Measurements from ENCODE around the gene MSH5.

The MSH5 gene

DNA sequence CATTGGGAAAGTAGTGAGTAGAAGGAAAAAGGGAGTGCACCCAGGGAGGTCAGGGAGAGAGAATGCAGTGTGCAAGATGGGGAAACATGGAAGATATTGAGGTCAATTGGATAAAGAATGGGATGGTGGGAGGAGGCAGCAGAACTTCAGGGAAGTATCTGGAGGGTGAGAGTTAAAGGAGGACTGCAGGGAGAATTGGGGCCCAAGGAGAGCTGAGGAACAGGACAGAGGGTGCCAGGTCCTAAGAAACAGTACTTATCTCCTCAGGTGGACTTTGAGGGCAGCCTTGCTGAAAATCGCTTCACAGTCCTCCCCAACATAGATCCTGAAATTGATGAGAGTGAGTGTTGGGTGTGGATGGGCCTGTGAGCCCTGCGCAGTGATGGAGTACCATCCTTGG, 18.5 kb downstream of the MSH5 start:
- no peak for DNase-seq (ENCODE audit: low spot score)
- TF ChIP-seq, protein P1, sequence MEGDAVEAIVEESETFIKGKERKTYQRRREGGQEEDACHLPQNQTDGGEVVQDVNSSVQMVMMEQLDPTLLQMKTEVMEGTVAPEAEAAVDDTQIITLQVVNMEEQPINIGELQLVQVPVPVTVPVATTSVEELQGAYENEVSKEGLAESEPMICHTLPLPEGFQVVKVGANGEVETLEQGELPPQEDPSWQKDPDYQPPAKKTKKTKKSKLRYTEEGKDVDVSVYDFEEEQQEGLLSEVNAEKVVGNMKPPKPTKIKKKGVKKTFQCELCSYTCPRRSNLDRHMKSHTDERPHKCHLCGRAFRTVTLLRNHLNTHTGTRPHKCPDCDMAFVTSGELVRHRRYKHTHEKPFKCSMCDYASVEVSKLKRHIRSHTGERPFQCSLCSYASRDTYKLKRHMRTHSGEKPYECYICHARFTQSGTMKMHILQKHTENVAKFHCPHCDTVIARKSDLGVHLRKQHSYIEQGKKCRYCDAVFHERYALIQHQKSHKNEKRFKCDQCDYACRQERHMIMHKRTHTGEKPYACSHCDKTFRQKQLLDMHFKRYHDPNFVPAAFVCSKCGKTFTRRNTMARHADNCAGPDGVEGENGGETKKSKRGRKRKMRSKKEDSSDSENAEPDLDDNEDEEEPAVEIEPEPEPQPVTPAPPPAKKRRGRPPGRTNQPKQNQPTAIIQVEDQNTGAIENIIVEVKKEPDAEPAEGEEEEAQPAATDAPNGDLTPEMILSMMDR (IDR thresholded peaks at IDR 0.05; ENCODE audit: extremely low read depth, insufficient read depth, missing control alignments) = no peak
- in situ Hi-C loops (cut with MboI; ENCODE audit: low pct_unique_long_range_greater_than_20kb, low sequenced_read_pairs, unreplicated experiment) = no loop called here

DNA sequence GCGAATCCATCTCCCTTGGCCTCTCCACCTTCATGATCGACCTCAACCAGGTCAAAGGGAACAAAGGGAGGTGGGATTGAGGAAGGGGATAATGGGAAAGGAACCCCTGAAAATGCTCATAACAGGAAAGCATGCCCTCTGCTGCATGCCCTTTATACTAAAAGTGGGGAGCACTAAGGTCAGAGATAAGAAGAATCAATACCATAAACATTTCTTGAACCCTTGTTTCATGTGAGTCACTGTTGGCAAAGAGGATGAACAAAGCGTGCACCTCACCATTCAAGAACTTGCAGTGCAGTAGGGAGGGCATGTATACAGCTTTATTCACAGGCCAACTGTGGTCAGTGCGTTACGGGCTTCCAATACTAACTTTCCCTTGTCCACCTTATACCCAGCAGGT, 21.0 kb downstream of the MSH5 start:
- TF ChIP-seq, protein P1 (IDR thresholded peaks at IDR 0.05; ENCODE audit: extremely low read depth, insufficient read depth, missing control alignments) = no peak
- no peak for DNase-seq (ENCODE audit: low spot score)
- in situ Hi-C loops (cut with MboI; ENCODE audit: low pct_unique_long_range_greater_than_20kb, low sequenced_read_pairs, unreplicated experiment) = no loop called here

DNA sequence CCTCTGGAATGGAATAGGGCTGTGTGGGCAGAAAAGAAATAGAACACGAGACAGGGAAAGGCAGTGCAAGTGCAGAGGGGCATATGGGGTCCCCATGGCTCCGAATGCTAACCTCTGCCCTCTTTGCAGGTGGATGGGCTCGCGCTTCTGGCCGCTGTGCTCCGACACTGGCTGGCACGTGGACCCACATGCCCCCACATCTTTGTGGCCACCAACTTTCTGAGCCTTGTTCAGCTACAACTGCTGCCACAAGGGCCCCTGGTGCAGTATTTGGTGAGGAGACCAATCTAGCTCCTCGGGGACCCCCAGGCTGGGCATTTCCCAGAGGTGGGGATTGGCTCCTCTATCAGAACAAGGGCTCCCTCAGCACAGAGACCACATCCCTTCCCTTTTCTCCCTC, 21.5 kb downstream of the MSH5 start:
- DNase-seq (ENCODE audit: low spot score) = no peak
- TF ChIP-seq, protein P1 (IDR thresholded peaks at IDR 0.05; ENCODE audit: extremely low read depth, insufficient read depth, missing control alignments) = no peak
- in situ Hi-C loops (cut with MboI; ENCODE audit: low pct_unique_long_range_greater_than_20kb, low sequenced_read_pairs, unreplicated experiment) = no loop called here

DNA sequence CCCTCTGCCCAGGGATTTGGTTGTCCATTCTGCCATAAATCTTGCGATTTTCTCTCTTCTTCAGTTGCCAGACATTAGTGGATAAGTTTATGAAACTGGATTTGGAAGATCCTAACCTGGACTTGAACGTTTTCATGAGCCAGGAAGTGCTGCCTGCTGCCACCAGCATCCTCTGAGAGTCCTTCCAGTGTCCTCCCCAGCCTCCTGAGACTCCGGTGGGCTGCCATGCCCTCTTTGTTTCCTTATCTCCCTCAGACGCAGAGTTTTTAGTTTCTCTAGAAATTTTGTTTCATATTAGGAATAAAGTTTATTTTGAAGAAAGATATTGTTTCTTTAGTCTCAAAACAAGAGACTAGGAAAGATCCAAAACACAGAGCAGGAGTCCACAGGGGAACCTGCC, 22.6 kb downstream of the MSH5 start, which contains the start of gene SAPCD1:
SAPCD1 (plus strand) TSS at position 301 of the 400 bp plus-strand sequence. CDS start 399 bp downstream, outside the sequence.
- DNase-seq (ENCODE audit: low spot score) = no peak
- in situ Hi-C loops (cut with MboI; ENCODE audit: low pct_unique_long_range_greater_than_20kb, low sequenced_read_pairs, unreplicated experiment) = no loop called here
- TF ChIP-seq, protein P1 (IDR thresholded peaks at IDR 0.05; ENCODE audit: extremely low read depth, insufficient read depth, missing control alignments) = no peak

DNA sequence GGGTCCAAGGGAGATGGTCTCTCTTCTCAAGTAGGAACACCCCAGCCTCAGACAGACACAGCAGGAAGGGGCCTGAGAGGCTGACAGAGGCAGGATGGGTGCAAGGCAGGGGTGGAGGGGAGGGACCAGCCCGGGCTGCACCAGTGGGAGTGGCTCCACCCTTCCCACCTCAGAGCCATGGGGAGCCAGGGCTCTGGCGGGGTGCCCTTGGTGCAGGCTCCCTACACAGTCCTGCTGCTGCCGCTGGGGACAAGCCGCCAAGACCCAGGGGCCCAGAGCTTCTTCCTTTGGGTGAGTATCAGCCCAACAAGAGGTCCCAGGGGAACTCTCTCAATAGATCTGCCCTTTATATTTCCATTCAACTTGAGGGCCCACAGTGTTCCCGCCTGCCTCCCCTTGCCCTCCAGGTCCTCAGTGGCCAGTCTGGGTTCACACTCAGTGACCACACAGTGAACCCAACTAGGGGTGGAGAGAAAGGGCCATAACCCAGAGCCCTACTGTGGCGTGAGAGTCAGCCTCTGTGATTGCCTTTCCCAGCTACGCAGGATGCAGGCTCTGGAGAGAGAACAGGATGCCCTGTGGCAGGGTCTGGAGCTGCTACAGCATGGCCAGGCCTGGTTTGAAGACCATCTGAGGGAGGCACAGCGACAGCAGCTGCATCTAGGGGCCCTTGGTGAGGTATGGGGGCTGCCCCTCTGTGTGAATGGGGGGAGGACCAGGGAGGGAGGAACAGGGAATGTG, 23.2 kb downstream of the MSH5 start:
- no peak for DNase-seq (ENCODE audit: low spot score)
- in situ Hi-C loops (cut with MboI; ENCODE audit: low pct_unique_long_range_greater_than_20kb, low sequenced_read_pairs, unreplicated experiment) = no loop called here
- TF ChIP-seq, protein P1 (IDR thresholded peaks at IDR 0.05; ENCODE audit: extremely low read depth, insufficient read depth, missing control alignments) = no peak

DNA sequence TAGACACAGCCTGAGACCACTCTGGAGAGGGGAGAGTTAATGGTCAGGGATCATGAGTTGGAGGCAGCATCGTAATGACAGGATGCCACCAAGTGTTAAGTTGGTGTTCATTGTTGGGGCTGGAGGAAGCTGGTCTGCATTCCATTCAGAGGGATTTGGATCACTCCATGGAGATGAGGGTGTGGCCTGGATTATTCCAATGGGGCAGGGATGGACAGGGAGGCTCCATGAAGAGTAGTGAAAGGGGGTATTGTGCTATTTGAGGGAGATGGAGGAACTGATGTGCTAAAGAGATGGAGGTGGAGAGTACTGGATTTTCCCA, 23.8 kb downstream of the MSH5 start:
- in situ Hi-C loops (cut with MboI; ENCODE audit: low pct_unique_long_range_greater_than_20kb, low sequenced_read_pairs, unreplicated experiment) = no loop called here
- no peak for DNase-seq (ENCODE audit: low spot score)
- TF ChIP-seq, protein P1 (IDR thresholded peaks at IDR 0.05; ENCODE audit: extremely low read depth, insufficient read depth, missing control alignments) = no peak
